ENCODE measurements around the gene SFXN2. TPM values are rescaled to one million over a fixed set of nuclear protein-coding genes. Genes with fewer than 3 reads are reported as not detected.
"Not testable (repeated sequence)": the region's sequence is repeated elsewhere in the genome, so short reads cannot be mapped to it uniquely, and the experiment has no call there.

The SFXN2 gene
- total and polyA plus RNA-seq, 4 donors, result 3.2 to 8.3 (median 4.3) TPM

- H3K27me3 ChIP-seq (ENCODE audit: control insufficient read depth in 1 of 2, insufficient read depth in 2 of 2, low read length in 1 of 2), result no peaks in the 10 kb centered on the region
- intact Hi-C loops (cut with DNase I), result no loop called here
- H3K9me3 ChIP-seq (ENCODE audit: control insufficient read depth, low read length), result no peaks in the 10 kb centered on the region
- DNase-seq, result no peak
- no peak overlapping the region for H3K27ac ChIP-seq (ENCODE audit: low read depth in 1 of 2, low read length in 2 of 2)
- no peaks in the 10 kb centered on the region for H3K36me3 ChIP-seq (ENCODE audit: control insufficient read depth in 1 of 2, insufficient read depth in 2 of 2, low read length in 1 of 2)
- H3K4me3 ChIP-seq (ENCODE audit: low read length in 2 of 2), result no peak overlapping the region
- ATAC-seq (ENCODE audit: low FRiP score), result no peak
- H3K4me1 ChIP-seq (ENCODE audit: control insufficient read depth in 1 of 2, insufficient read depth in 2 of 2, low read length in 2 of 2), result peaks cover 0 to 3% of the 10 kb centered on the region in 2 donors
Observed at GRCh38 chr10:102738692-102739121, 24.3 kb downstream of the SFXN2 start.

DNA sequence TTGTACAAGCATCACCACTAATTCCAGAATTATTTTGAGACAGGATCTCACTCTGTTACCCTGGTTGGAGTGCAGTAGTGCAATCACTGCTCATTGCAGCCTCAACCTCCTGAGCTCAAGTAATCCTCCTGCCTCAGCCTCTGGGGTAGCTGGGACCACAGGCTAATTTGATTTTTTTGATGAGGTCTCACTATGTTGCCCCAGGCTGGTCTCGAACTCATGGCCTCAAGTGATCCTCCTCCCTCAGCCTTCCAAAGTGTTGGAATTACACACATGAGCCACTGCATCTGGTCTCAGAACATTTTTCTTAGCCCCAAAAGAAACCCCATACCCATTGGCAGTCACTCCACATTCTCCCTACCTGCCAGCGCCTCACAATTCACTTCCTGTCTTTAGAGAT, 25.8 kb downstream of the SFXN2 start:
- Histone ChIP-seq H3K4me1 (ENCODE audit: control insufficient read depth in 1 of 2, insufficient read depth in 2 of 2, low read length in 2 of 2) (peaks cover 0 to 3% of the 10 kb centered on the region in 2 donors), H3K27ac (ENCODE audit: low read depth in 1 of 2, low read length in 2 of 2) (peak overlapping the region; percentile 20 to 33), H3K9me3 (ENCODE audit: control insufficient read depth, low read length) (no peaks in the 10 kb centered on the region), H3K27me3 (ENCODE audit: control insufficient read depth in 1 of 2, insufficient read depth in 2 of 2, low read length in 1 of 2) (no peaks in the 10 kb centered on the region), H3K4me3 (ENCODE audit: low read length in 2 of 2) (no peak overlapping the region), H3K36me3 (ENCODE audit: control insufficient read depth in 1 of 2, insufficient read depth in 2 of 2, low read length in 1 of 2) (no peaks in the 10 kb centered on the region)
- no peak for ATAC-seq (ENCODE audit: low FRiP score)
- WGBS, 2 donors, result 55 to 69% methylated on average over 2 of the region's 2 CpGs
- no peak for DNase-seq
- intact Hi-C loops (cut with DNase I), result loop anchor here (2.0 to 5.0 kb wide), 2 partner anchors 37 to 75 kb away; no protein-coding TSS in a partner anchor

- DNase-seq (no peak), ATAC-seq (ENCODE audit: low FRiP score) (no peak)
- no peaks in the 10 kb centered on the region for H3K9me3 ChIP-seq (ENCODE audit: control insufficient read depth, low read length)
- 6 to 7% methylated on average over 2 of the region's 2 CpGs for WGBS, 2 donors
- no peak overlapping the region for H3K4me3 ChIP-seq (ENCODE audit: low read length in 2 of 2)
- H3K27ac ChIP-seq (ENCODE audit: low read depth in 1 of 2, low read length in 2 of 2), result peak overlapping the region in 1 of 2 donors; percentile 54
- peaks cover 0 to 3% of the 10 kb centered on the region in 2 donors for H3K4me1 ChIP-seq (ENCODE audit: control insufficient read depth in 1 of 2, insufficient read depth in 2 of 2, low read length in 2 of 2)
- intact Hi-C loops (cut with DNase I), result loop anchor here (2.0 to 5.0 kb wide), 2 partner anchors 36 to 73 kb away; no protein-coding TSS in a partner anchor
- no peaks in the 10 kb centered on the region for H3K27me3 ChIP-seq (ENCODE audit: control insufficient read depth in 1 of 2, insufficient read depth in 2 of 2, low read length in 1 of 2)
- H3K36me3 ChIP-seq (ENCODE audit: control insufficient read depth in 1 of 2, insufficient read depth in 2 of 2, low read length in 1 of 2), result no peaks in the 10 kb centered on the region
Observed at GRCh38 chr10:102741726-102742237, 27.3 kb downstream of the SFXN2 start.

- DNase-seq; ATAC-seq (ENCODE audit: low FRiP score); H3K9me3 ChIP-seq (ENCODE audit: control insufficient read depth, low read length); H3K4me3 ChIP-seq (ENCODE audit: low read length in 2 of 2); H3K27me3 ChIP-seq (ENCODE audit: control insufficient read depth in 1 of 2, insufficient read depth in 2 of 2, low read length in 1 of 2); H3K4me1 ChIP-seq (ENCODE audit: control insufficient read depth in 1 of 2, insufficient read depth in 2 of 2, low read length in 2 of 2); H3K36me3 ChIP-seq (ENCODE audit: control insufficient read depth in 1 of 2, insufficient read depth in 2 of 2, low read length in 1 of 2): not testable (repeated sequence)
- WGBS, 2 donors, result 28 to 42% methylated on average over 5 of the region's 5 CpGs
- peak overlapping the region in 1 of 2 donors; percentile 24 for H3K27ac ChIP-seq (ENCODE audit: low read depth in 1 of 2, low read length in 2 of 2)
- intact Hi-C loops (cut with DNase I), result loop anchor here (5.0 kb wide), 1 partner anchor 35 kb away; no protein-coding TSS in a partner anchor
Observed at GRCh38 chr10:102742313-102742712, 27.9 kb downstream of the SFXN2 start.

- no peaks in the 10 kb centered on the region for H3K27me3 ChIP-seq (ENCODE audit: control insufficient read depth in 1 of 2, insufficient read depth in 2 of 2, low read length in 1 of 2)
- intact Hi-C loops (cut with DNase I), result loop anchor here (5.0 kb wide), 1 partner anchor 34 kb away; no protein-coding TSS in a partner anchor
- no peaks in the 10 kb centered on the region for H3K9me3 ChIP-seq (ENCODE audit: control insufficient read depth, low read length)
- H3K27ac ChIP-seq (ENCODE audit: low read depth in 1 of 2, low read length in 2 of 2), result peak overlapping the region in 1 of 2 donors; percentile 28
- 30 to 32% methylated on average over 7 of the region's 7 CpGs for WGBS, 2 donors
- no peaks in the 10 kb centered on the region for H3K36me3 ChIP-seq (ENCODE audit: control insufficient read depth in 1 of 2, insufficient read depth in 2 of 2, low read length in 1 of 2)
- no peak for DNase-seq
- ATAC-seq (ENCODE audit: low FRiP score), result no peak
- peaks cover 0 to 3% of the 10 kb centered on the region in 2 donors for H3K4me1 ChIP-seq (ENCODE audit: control insufficient read depth in 1 of 2, insufficient read depth in 2 of 2, low read length in 2 of 2)
- H3K4me3 ChIP-seq (ENCODE audit: low read length in 2 of 2), result no peak overlapping the region
Observed at GRCh38 chr10:102743078-102743587, 28.7 kb downstream of the SFXN2 start.

DNA sequence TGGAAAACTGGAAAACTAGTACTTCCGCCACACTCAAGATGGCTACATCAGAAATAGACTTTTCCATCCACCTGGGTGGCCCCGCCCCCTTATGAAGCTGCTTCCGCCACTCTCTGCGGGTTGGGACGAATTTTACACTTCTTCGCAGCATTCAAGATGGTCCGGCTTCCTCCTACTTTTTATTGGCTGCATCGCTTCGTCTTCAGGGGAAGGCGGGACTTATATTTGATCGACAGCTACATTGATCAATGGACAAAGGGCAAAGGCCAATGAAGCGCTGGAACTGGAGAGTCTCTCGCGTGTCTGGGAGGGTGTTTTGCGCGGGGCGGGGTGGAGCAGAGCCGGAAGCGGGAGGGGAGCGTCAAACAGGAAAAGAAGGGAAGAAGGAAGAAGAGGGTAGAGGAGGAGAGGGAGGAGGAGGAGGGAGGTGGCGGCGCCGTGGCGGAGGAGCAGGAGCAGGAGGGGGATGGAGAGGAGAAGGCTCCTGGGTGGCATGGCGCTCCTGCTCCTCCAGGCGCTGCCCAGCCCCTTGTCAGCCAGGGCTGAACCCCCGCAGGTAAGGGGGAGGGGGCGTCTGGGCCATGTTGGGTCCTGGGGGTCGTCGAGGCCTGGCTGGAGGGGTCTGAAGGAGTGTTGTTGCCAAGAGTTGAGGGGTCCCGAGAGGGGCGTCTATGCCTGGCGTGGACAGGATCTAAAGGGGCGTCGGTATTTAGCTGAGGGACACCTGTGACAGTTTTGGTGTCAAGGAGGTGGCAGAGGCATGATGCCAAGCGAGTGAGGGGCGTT, 29.3 kb downstream of the SFXN2 start, which contains the start of gene WBP1L:
TSS of gene WBP1L (plus strand) at position 361 of the 786 bp plus-strand sequence. CDS start at position 467, 106 bp downstream.
- H3K4me3 ChIP-seq (ENCODE audit: low read length in 2 of 2), result peak within 1 kb of the TSS; percentile 57 to 79
- H3K27ac ChIP-seq (ENCODE audit: low read depth in 1 of 2, low read length in 2 of 2), result peak within 1 kb of the TSS; percentile 37 to 96
- no peaks in the 10 kb centered on the region for H3K27me3 ChIP-seq (ENCODE audit: control insufficient read depth in 1 of 2, insufficient read depth in 2 of 2, low read length in 1 of 2)
- WGBS, 2 donors, result 0 to 1% methylated on average over 37 of the region's 37 CpGs
- ATAC-seq (ENCODE audit: low FRiP score), result peak; percentile 97
- DNase-seq, result peak; percentile 97
- H3K4me1 ChIP-seq (ENCODE audit: control insufficient read depth in 1 of 2, insufficient read depth in 2 of 2, low read length in 2 of 2), result peaks cover 0 to 3% of the 10 kb centered on the region in 2 donors
- H3K36me3 ChIP-seq (ENCODE audit: control insufficient read depth in 1 of 2, insufficient read depth in 2 of 2, low read length in 1 of 2), result no peaks in the 10 kb centered on the region
- H3K9me3 ChIP-seq (ENCODE audit: control insufficient read depth, low read length), result no peaks in the 10 kb centered on the region
- intact Hi-C loops (cut with DNase I), result loop anchor here (5.0 kb wide), 1 partner anchor 34 kb away; no protein-coding TSS in a partner anchor

GRCh38 chr10:102744374-102745051, 30.1 kb downstream of the SFXN2 start:
- no peaks in the 10 kb centered on the region for H3K9me3 ChIP-seq (ENCODE audit: control insufficient read depth, low read length)
- ATAC-seq (ENCODE audit: low FRiP score) (peak; percentile 21), DNase-seq (no peak)
- H3K27ac ChIP-seq (ENCODE audit: low read depth in 1 of 2, low read length in 2 of 2), result peak overlapping the region; percentile 37 to 96
- H3K4me3 ChIP-seq (ENCODE audit: low read length in 2 of 2), result peak overlapping the region; percentile 57 to 79
- no peaks in the 10 kb centered on the region for H3K27me3 ChIP-seq (ENCODE audit: control insufficient read depth in 1 of 2, insufficient read depth in 2 of 2, low read length in 1 of 2)
- WGBS, 2 donors, result 0 to 2% methylated on average over 9 of the region's 9 CpGs
- H3K36me3 ChIP-seq (ENCODE audit: control insufficient read depth in 1 of 2, insufficient read depth in 2 of 2, low read length in 1 of 2), result no peaks in the 10 kb centered on the region
- intact Hi-C loops (cut with DNase I), result loop anchor here (5.0 kb wide), 1 partner anchor 33 kb away; no protein-coding TSS in a partner anchor
- H3K4me1 ChIP-seq (ENCODE audit: control insufficient read depth in 1 of 2, insufficient read depth in 2 of 2, low read length in 2 of 2), result peaks cover 0 to 3% of the 10 kb centered on the region in 2 donors

DNA sequence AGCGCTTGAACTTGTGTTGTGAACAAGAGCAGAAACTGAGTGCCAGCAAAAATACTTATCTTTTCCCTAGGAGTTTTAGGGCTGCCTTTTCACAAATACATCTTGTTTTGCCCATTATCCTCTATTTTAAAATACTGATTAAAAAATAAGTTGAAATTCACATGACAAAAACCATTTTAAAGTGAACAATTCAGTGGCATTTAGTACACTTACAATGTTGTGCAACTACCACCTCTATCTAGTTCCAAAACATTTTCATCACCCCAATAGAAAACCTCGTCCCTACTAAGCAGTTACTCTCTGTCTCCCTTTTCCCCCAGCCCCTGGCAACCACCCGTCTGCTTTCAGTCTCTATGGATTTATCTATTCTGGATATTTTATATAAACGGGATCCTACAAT, 30.7 kb downstream of the SFXN2 start:
- Histone ChIP-seq H3K27me3 (ENCODE audit: control insufficient read depth in 1 of 2, insufficient read depth in 2 of 2, low read length in 1 of 2) (no peaks in the 10 kb centered on the region), H3K36me3 (ENCODE audit: control insufficient read depth in 1 of 2, insufficient read depth in 2 of 2, low read length in 1 of 2) (no peaks in the 10 kb centered on the region), H3K4me1 (ENCODE audit: control insufficient read depth in 1 of 2, insufficient read depth in 2 of 2, low read length in 2 of 2) (peaks cover 0 to 3% of the 10 kb centered on the region in 2 donors), H3K27ac (ENCODE audit: low read depth in 1 of 2, low read length in 2 of 2) (peak overlapping the region in 1 of 2 donors; percentile 37), H3K9me3 (ENCODE audit: control insufficient read depth, low read length) (no peaks in the 10 kb centered on the region), H3K4me3 (ENCODE audit: low read length in 2 of 2) (peak overlapping the region; percentile 57 to 79)
- DNase-seq, result no peak
- 6% methylated on average over 4 of the region's 4 CpGs for WGBS, 2 donors
- ATAC-seq (ENCODE audit: low FRiP score), result no peak
- intact Hi-C loops (cut with DNase I), result no loop called here

All from aorta (tissue), 5 donors.